AG20443 (cell line): ENCODE results near the gene DPP4.

Source experiments
- DNase-seq: peaks from one replicate; pipeline ENCODE4 v3.0.0; 2012; ENCODE audit warnings: low spot score, mixed read lengths

The DPP4 gene

GRCh38 chr2:162017233-162017632 is 56.8 kb downstream of the DPP4 start:
- no peak for DNase-seq

GRCh38 chr2:162016080-162016479 is 57.9 kb downstream of the DPP4 start:
- DNase-seq, result no peak

GRCh38 chr2:162014751-162015150 is 59.3 kb downstream of the DPP4 start:
- no peak for DNase-seq

- DNase-seq, result no peak
Measured at GRCh38 chr2:162013514-162014475, 60.2 kb downstream of the DPP4 start.

- DNase-seq, result no peak
Measured at GRCh38 chr2:162012565-162013058, 61.4 kb downstream of the DPP4 start.

GRCh38 chr2:162011706-162012564 is 62.1 kb downstream of the DPP4 start:
- no peak for DNase-seq

- no peak for DNase-seq
Measured at GRCh38 chr2:162009543-162009942, 64.5 kb downstream of the DPP4 start.

GRCh38 chr2:162007447-162008040 is 66.5 kb downstream of the DPP4 start:
- DNase-seq, result no peak

- no peak for DNase-seq
Measured at GRCh38 chr2:162006337-162006736, 67.7 kb downstream of the DPP4 start.

- DNase-seq, result no peak
Measured at GRCh38 chr2:162004031-162004430, 70.0 kb downstream of the DPP4 start.

- no peak for DNase-seq
Measured at GRCh38 chr2:162002623-162003235, 71.3 kb downstream of the DPP4 start.

GRCh38 chr2:162000431-162000830 is 73.6 kb downstream of the DPP4 start:
- DNase-seq, result no peak

GRCh38 chr2:161999321-161999720 is 74.7 kb downstream of the DPP4 start:
- no peak for DNase-seq

GRCh38 chr2:161998857-161999256 is 75.2 kb downstream of the DPP4 start:
- DNase-seq, result no peak

GRCh38 chr2:161997916-161998471 is 76.0 kb downstream of the DPP4 start:
- DNase-seq, result no peak

GRCh38 chr2:161995553-161996016 is 78.4 kb downstream of the DPP4 start:
- DNase-seq, result no peak

GRCh38 chr2:161994761-161995520 is 79.1 kb downstream of the DPP4 start:
- no peak for DNase-seq

GRCh38 chr2:161992531-161992930 is 81.5 kb downstream of the DPP4 start:
- DNase-seq, result peak; percentile 9

GRCh38 chr2:161991991-161992390 is 82.0 kb downstream of the DPP4 start:
- no peak for DNase-seq

- peak; percentile 72 for DNase-seq
Measured at GRCh38 chr2:161990741-161991140, 83.3 kb downstream of the DPP4 start.

- no peak for DNase-seq
Measured at GRCh38 chr2:161990036-161990435, 84.0 kb downstream of the DPP4 start.
